ENCODE data around the gene TUBG1. TPM values are rescaled to one million over a fixed set of nuclear protein-coding genes. Genes with fewer than 3 reads are reported as not detected.

TUBG1 gene
- total RNA-seq, 1 experiment from 2014 or later: 139 TPM

DNA sequence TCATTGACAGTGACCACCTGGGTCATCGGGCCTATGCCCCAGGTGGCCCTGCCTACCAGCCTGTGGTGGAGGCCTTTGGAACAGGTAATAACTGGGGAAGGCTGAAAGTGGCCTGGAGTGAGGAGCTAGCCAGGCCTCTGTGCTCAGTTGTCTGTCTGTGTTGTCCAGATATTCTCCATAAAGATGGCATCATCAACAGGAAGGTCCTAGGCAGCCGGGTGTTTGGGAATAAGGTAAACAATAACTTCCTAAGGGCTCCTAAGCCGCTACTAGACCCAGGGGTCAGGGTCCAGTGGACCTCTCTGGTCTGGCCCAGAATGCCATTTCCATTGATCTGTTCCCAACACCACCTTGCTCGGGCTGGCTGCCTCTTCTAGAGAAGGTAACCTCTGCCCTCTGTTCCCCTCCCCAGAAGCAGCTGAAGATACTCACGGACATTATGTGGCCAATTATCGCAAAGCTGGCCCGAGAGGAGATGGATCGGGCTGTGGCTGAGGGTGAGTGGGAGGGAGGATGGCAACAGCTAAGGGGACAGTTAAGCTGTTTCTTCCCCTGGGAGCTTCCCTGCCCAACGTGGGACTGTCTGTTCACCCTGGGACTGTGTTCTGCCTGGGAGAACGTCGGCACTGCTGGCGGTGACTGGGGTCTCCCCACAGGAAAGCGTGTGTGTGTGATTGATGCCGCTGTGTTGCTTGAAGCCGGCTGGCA, 44.5 kb upstream of the TUBG1 start:
- no TSS peak for BruUV-seq (replicated peaks)
- Histone ChIP-seq H3K4me1 (ENCODE audit: control insufficient read depth in 1 of 2, insufficient read depth in 2 of 2, low read length in 2 of 2) (peaks cover 23 to 51% of the 10 kb centered on the region in 2 experiments), H2AFZ (ENCODE audit: low read depth, low read length, poor library complexity, severe bottlenecking) (no peak overlapping the region), H3K79me2 (ENCODE audit: insufficient read depth, low read length) (peaks cover 55% of the 10 kb centered on the region), H3K9me3 (ENCODE audit: control insufficient read depth in 1 of 2, insufficient read depth in 1 of 2, low read depth in 1 of 2, low read length in 2 of 2) (no peaks in the 10 kb centered on the region), H3K9ac (ENCODE audit: low read length) (no peak overlapping the region), H3K4me3 (replicated peaks in 1 of 2; ENCODE audit: low read depth in 1 of 2, low read length in 2 of 2) (no peak overlapping the region), H4K20me1 (ENCODE audit: insufficient read depth) (no peaks in the 10 kb centered on the region), H3K27me3 (ENCODE audit: insufficient read depth, low read length) (no peaks in the 10 kb centered on the region), H3K9me2 (ENCODE audit: insufficient read depth) (no peaks in the 10 kb centered on the region), H3K36me3 (ENCODE audit: control insufficient read depth in 1 of 2, insufficient read depth in 2 of 2, low read length in 2 of 2) (peaks cover 23 to 44% of the 10 kb centered on the region in 2 experiments), H3K27ac (ENCODE audit: low read depth, low read length) (peak overlapping the region; percentile 89; the same call in 1 of the 2 replicates), H3K4me2 (ENCODE audit: low read length) (no peak overlapping the region)
- ChIA-PET RAD21 (ENCODE audit: low non-redundant PET in 1 of 2, low total read pairs in 2 of 2, uncharacterized antibody in 2 of 2, unreplicated experiment in 2 of 2) (no interaction called here), POLR2A (no interaction called here), CTCF (no interaction called here)
- no peak for ATAC-seq
- no peak for TF ChIP-seq JUND (IDR thresholded peaks at IDR 0.05)
- no peak for TF ChIP-seq EZH2phosphoT487 (IDR thresholded peaks at IDR 0.05; ENCODE audit: borderline replicate concordance)
- no peak for TF ChIP-seq REST (IDR thresholded peaks at IDR 0.05; ENCODE audit: low read depth)
- TF ChIP-seq CEBPB (IDR thresholded peaks at IDR 0.05; ENCODE audit: low read depth): no peak
- TF ChIP-seq ZBTB33 (IDR thresholded peaks at IDR 0.05; ENCODE audit: extremely low read depth, insufficient replicate concordance, low read length): no peak
- no peak for TF ChIP-seq SP1 (IDR thresholded peaks at IDR 0.05; ENCODE audit: low read depth)
- TF ChIP-seq ATF3 (IDR thresholded peaks at IDR 0.05): no peak
- no peak for TF ChIP-seq POLR2AphosphoS5 (IDR thresholded peaks at IDR 0.05; ENCODE audit: low read depth, low read length)
- TF ChIP-seq ZNF274 (IDR thresholded peaks at IDR 0.05; ENCODE audit: low read depth, low read length): no peak
- no peak for TF ChIP-seq YY1 (IDR thresholded peaks at IDR 0.05; ENCODE audit: extremely low read depth, insufficient replicate concordance, low read depth, low read length)
- TF ChIP-seq CBX3 (IDR thresholded peaks at IDR 0.05; ENCODE audit: low read depth): no peak
- no peak for TF ChIP-seq EGR1 (IDR thresholded peaks at IDR 0.05; ENCODE audit: low read depth)
- TF ChIP-seq RAD21 (IDR thresholded peaks at IDR 0.05; ENCODE audit: low read depth): no peak
- TF ChIP-seq TCF7L2 (IDR thresholded peaks at IDR 0.05; ENCODE audit: borderline replicate concordance, extremely low read depth, insufficient read depth, insufficient read length): no peak
- no peak for TF ChIP-seq ZFX (IDR thresholded peaks at IDR 0.05)
- TF ChIP-seq SRF (IDR thresholded peaks at IDR 0.05; ENCODE audit: low read depth): no peak
- TF ChIP-seq ELF1 (IDR thresholded peaks at IDR 0.05; ENCODE audit: borderline replicate concordance, low read depth): no peak
- intact Hi-C loops (cut with micrococcal nuclease): no loop called here
- DNase-seq (ENCODE audit: low read depth, low spot score): no peak
